Activated naive CD4-positive, alpha-beta T cell treated with Interleukin-2 at 50 U/mL for 16 hours (primary cell): Measurements from ENCODE around the gene VPS18.
A peak's percentile ranks its signal among the peaks of the same experiment; 100 is the strongest.

Experiments used
- DNase-seq: peaks from one replicate; pipeline ENCODE4 v3.0.0-alpha.2; 2020

Gene VPS18

DNA sequence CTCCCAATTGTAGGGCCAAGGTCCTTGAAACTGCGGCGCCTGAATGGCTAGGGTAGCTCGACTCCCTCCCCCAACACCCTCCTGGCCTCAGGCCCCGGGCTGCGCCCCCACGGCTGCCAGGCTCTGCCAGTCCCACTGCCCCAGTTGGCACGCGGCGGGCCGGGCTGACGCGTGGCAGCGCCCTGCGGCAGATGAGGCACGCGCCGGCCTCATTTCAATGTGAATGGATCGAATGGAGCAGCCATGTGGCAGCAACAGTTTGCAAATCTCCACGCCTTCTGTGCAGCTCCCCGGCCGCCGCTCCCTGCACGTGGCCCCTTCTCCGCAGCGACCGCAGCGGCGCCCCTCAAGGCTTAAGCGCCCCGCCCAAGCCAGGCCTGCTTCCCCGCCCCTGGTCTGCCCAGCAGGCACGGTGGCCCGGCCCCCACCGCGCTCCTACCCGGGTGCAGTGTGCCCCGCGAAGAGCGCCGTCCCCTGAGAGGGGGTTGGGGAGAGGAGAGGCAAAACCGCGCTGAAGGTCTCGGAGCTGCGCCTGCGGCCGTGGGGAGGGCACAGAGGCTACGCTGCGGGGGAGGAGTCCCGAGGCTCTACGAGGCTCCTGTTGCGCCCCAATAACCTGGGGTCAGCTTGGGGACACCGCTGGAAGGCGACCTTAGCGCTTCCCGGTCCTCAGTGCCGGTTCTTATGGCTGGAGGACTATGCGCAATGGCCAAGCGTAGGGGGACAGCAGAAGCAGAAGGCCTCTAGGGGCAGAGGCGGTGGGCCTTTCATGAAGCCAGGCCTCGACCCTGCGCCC is 31.8 kb downstream of the VPS18 start:
- peak; percentile 22 for DNase-seq

- no peak for DNase-seq
Measured at GRCh38 chr15:40926659-40927494, 32.6 kb downstream of the VPS18 start.

DNA sequence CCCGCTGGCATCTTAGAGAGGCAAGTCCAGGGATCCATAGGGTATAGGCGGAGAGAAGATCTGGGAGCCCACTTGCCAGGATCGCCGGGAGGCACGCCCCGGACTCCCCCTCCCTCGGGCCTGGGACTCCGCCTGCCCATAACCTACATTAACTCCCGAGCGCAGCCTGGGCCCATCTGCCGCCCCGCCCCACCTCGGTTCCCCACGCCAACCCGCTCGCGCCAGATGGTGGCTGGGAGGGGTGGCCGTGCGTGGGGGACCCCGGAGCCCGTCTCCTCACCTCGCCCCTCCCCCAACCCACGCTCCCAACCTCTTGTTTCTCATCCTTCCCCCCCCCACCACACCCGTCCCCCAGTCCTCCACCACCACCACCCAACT is 33.2 kb downstream of the VPS18 start:
- no peak for DNase-seq

- no peak for DNase-seq
Measured at GRCh38 chr15:40927873-40928806, 33.9 kb downstream of the VPS18 start.

DNA sequence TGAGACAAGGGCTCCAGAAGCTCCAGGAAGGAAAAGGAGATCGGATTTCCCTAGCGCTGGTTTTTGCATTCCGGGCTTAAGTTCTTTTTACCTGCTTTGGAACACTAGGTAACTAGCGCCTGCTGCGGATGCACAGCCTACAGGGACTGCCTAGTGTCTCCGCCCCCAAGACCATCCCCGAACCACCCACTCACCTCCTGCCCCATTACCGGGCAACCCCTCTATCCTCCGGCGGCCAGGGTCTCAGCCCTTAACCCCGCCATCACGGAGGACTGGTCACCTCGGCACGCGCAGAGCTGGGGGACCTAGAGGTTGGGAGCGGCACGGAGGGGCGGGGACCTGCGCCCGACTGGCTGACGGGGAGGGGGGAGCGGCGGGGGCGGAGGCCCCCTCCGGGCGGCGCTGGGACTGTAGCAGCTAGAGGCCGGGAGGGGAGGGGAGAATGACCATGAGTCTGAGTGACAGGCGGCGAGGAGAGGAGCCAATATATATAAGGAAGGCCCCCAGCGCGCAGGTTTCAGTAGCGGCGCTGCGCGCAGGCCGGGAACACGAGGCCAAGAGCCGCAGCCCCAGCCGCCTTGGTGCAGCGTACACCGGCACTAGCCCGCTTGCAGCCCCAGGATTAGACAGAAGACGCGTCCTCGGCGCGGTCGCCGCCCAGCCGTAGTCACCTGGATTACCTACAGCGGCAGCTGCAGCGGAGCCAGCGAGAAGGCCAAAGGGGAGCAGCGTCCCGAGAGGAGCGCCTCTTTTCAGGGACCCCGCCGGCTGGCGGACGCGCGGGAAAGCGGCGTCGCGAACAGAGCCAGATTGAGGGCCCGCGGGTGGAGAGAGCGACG is 34.8 kb downstream of the VPS18 start, which contains the start of gene DLL4:
Gene DLL4 (plus strand): TSS at position 520 of the 839 bp plus-strand sequence. CDS start 329 bp downstream, outside the sequence.
- peak; percentile 47 for DNase-seq

DNA sequence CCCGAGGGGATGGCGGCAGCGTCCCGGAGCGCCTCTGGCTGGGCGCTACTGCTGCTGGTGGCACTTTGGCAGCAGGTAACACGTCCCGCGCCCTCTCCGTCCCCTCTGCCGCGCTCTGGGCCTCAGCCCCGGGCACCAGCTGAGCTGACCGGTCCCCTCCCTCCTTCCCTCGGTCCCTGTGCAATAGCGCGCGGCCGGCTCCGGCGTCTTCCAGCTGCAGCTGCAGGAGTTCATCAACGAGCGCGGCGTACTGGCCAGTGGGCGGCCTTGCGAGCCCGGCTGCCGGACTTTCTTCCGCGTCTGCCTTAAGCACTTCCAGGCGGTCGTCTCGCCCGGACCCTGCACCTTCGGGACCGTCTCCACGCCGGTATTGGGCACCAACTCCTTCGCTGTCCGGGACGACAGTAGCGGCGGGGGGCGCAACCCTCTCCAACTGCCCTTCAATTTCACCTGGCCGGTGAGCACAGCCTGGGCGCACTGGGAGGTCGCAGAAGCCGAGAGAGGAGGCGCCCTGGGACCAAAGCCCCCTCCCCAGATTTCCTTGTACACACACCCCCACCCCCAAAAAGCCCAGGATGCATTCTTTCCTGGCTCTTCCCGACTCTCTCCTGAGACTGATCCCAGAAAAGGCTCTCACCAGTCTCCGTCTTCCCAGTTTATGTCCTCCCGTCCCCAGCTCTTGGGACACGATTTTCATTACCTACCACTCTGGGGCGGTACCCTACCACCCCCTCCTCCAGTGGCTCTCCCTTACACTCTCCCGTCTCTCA is 35.6 kb downstream of the VPS18 start:
- DNase-seq: no peak

- DNase-seq: peak; percentile 49
Measured at GRCh38 chr15:40930430-40931299, 36.4 kb downstream of the VPS18 start.

GRCh38 chr15:40931300-40932142 is 37.3 kb downstream of the VPS18 start:
- no peak for DNase-seq

DNA sequence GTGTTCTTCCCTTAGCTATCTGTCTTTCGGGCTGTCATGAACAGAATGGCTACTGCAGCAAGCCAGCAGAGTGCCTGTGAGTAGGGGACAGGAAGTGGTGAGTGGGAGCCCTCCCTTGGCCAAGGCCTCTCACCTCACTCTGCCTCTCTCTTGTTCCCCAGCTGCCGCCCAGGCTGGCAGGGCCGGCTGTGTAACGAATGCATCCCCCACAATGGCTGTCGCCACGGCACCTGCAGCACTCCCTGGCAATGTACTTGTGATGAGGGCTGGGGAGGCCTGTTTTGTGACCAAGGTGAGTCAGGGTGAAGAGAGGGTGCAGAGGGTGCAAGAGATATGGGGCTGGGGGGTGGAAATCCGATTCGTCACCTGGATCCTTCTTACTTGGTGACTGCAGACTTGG is 37.9 kb downstream of the VPS18 start:
- DNase-seq: no peak

DNA sequence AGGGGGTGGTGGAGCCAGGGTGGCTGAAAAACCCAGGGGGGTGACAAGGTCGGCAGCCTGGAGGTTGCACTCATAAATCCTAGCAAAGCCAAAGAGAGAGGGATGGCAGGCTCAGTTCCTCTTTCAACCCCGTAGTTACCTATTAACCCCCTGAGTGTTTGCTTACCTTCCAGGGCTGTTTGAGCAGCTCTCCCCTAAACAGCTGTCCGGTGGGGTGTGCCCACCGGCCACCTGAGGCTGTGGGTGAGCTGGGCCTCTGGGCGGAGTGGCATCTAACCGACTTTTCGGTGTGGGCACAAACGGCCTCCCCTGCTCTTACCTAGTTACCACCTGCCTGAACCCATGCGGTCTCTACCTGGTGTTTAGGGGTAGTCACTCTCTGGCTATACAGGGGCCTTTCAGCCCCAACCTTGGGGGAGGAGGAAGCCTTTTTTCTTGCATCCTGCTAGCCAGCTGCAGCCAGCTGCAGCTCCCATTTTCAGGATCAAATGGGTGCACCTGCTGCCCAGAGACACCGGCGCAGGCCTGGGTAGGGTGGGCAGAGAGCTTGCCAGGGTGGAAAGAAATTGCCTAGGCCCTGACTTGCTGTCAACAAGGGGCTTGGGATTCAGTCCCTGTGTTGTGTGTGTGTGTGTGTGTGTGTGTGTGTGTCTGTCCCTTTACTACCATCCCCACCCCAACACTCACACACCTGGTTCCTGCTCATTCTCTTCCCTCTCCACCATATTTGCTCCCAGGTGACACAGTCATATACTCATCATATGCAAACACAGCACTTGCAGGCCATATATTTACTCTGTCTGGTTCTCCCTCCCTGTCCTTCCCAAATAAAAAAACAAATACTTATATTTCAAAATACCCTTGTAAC is 38.6 kb downstream of the VPS18 start:
- no peak for DNase-seq

GRCh38 chr15:40933517-40933902 is 39.3 kb downstream of the VPS18 start:
- DNase-seq: no peak

DNA sequence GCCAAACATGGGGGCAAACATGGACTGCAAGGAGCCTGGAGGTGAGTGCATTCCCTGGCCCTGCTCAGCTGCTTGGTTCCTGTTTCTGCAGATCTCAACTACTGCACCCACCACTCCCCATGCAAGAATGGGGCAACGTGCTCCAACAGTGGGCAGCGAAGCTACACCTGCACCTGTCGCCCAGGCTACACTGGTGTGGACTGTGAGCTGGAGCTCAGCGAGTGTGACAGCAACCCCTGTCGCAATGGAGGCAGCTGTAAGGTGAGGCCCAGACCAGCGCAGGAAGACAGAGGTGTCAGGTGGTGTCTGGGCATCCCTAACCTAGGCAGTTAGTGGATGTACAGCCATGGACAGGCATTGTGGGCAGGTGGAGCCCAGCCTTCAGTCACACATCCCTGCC is 40.2 kb downstream of the VPS18 start:
- no peak for DNase-seq

DNA sequence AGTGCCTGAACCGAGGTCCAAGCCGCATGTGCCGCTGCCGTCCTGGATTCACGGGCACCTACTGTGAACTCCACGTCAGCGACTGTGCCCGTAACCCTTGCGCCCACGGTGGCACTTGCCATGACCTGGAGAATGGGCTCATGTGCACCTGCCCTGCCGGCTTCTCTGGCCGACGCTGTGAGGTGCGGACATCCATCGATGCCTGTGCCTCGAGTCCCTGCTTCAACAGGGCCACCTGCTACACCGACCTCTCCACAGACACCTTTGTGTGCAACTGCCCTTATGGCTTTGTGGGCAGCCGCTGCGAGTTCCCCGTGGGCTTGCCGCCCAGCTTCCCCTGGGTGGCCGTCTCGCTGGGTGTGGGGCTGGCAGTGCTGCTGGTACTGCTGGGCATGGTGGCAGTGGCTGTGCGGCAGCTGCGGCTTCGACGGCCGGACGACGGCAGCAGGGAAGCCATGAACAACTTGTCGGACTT is 42.0 kb downstream of the VPS18 start:
- no peak for DNase-seq

DNA sequence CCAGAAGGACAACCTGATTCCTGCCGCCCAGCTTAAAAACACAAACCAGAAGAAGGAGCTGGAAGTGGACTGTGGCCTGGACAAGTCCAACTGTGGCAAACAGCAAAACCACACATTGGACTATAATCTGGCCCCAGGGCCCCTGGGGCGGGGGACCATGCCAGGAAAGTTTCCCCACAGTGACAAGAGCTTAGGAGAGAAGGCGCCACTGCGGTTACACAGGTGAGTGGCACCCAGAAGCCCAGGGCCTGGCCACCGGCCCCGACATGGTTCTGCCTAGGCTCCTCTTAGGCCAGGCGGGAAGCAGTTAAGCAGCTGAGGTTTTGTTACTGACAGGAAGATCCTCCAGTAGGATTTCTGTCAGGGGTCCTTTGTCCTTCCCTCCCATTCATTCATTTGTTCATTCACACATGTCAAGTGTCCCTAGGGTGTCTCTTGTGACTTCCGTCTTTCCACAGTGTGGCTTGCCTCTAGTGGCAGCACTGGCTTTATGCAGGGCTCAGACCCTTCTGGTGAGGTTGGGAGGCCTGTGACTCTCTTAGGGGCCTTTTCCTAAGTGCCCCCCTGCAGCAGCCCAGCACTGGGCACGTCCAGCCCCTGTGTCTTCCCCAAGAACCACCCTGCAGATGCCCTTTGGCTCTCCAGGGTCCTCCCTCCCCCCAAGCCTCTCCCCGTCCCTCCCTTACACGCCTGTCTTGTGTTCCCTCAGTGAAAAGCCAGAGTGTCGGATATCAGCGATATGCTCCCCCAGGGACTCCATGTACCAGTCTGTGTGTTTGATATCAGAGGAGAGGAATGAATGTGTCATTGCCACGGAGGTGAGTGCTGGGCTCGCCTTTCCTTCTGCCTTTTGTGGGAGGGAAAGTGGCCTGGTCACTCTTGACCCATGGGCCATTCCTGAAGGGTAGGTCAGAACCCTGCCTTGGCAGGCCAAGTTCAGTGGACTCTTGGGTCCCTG is 42.7 kb downstream of the VPS18 start:
- DNase-seq: no peak

DNA sequence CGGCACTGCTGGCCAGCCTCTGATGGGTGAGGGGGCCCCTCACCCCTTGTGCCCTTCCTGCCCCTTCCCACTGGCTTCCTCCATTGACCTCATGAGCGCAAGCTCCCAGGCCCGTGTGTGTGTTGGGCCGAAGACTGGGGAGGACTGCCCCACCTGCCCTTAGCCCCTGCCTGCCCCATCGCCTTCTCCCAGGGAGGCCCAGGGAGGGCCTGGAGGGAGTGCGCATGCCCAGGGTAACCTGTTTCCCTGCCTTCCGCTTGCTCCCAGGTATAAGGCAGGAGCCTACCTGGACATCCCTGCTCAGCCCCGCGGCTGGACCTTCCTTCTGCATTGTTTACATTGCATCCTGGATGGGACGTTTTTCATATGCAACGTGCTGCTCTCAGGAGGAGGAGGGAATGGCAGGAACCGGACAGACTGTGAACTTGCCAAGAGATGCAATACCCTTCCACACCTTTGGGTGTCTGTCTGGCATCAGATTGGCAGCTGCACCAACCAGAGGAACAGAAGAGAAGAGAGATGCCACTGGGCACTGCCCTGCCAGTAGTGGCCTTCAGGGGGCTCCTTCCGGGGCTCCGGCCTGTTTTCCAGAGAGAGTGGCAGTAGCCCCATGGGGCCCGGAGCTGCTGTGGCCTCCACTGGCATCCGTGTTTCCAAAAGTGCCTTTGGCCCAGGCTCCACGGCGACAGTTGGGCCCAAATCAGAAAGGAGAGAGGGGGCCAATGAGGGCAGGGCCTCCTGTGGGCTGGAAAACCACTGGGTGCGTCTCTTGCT is 43.7 kb downstream of the VPS18 start:
- no peak for DNase-seq

GRCh38 chr15:40938536-40938870 is 44.3 kb downstream of the VPS18 start:
- DNase-seq: no peak
